Ascending aorta (tissue), 2 donors: ENCODE results near the gene KL. TPM values are rescaled to one million over a fixed set of nuclear protein-coding genes. Genes with fewer than 3 reads are reported as not detected.

ENCODE experiments used
- DNase-seq, 2 donors: peaks; one replicate each; pipeline ENCODE4 v3.0.0-alpha.2; 2019; ENCODE audit warnings: low spot score in 2 of 2
- H3K27ac ChIP-seq, 2 donors: fragments of 200-600 bp; sonication (generic); one replicate each; pipeline ENCODE4 v1.5.1; 2016 to 2017; ENCODE audit warnings: mild to moderate bottlenecking in 1 of 2
- H3K27me3 ChIP-seq: fragments of 200-600 bp; sonication (generic); one replicate; pipeline ENCODE4 v1.5.1; 2017
- H3K36me3 ChIP-seq, 2 donors: fragments of 200-600 bp; sonication (generic); one replicate each; pipeline ENCODE4 v1.5.1; 2016
- H3K4me1 ChIP-seq, 2 donors: fragments of 200-600 bp; sonication (generic); one replicate each; pipeline ENCODE4 v1.5.1; 2016 to 2017; ENCODE audit warnings: mild to moderate bottlenecking in 1 of 2
- H3K4me3 ChIP-seq, 2 donors: fragments of 200-600 bp; sonication (generic); one replicate each; pipeline ENCODE4 v1.5.1; 2016 to 2017; ENCODE audit warnings: mild to moderate bottlenecking in 1 of 2
- H3K9me3 ChIP-seq, 2 donors: fragments of 200-600 bp; sonication (generic); one replicate each; pipeline ENCODE4 v1.5.1; 2016
- CTCF ChIP-seq, 3 experiments: fragments of 200-600 bp in 2 of 3; fragments of 450-650 bp in 1 of 3; sonication (generic) in 2 of 3; IDR thresholded peaks; one replicate each; pipeline ENCODE4 v1.5.1; 2016 to 2019; ENCODE audit warnings: antibody characterized with exemption in 3 of 3, mild to moderate bottlenecking in 1 of 3, moderate library complexity in 1 of 3
- intact Hi-C: fragments of 100-400 bp; cut with DNase I; formaldehyde crosslinking; loops from one replicate; pipeline ENCODE4 v1.15.1; 2023
- total RNA-seq: library from RNA; depleted of rRNA; stranded (reverse); fragments of >200 nt; gene quantifications from one replicate; pipeline ENCODE4 v1.1.0, GENCODE V29; 2016

KL gene
- total RNA-seq, 1 donor from 2014 or later, result 3.7 TPM

GRCh38 chr13:33004511-33004910 lies 11.7 kb upstream of the KL start:
- peaks cover 4 to 7% of the 10 kb centered on the region in 2 donors for H3K9me3 ChIP-seq
- no peak for TF ChIP-seq CTCF (IDR thresholded peaks at IDR 0.05)
- peak overlapping the region in 1 of 2 donors; percentile 48 for H3K27ac ChIP-seq
- no peak for DNase-seq
- H3K27me3 ChIP-seq, result no peaks in the 10 kb centered on the region
- H3K4me1 ChIP-seq, result no peaks in the 10 kb centered on the region
- no peaks in the 10 kb centered on the region for H3K36me3 ChIP-seq
- no peak overlapping the region for H3K4me3 ChIP-seq
- intact Hi-C loops, result no loop called here

- intact Hi-C loops, result no loop called here
- Histone ChIP-seq H3K9me3 (peaks cover 4 to 7% of the 10 kb centered on the region in 2 donors), H3K4me1 (no peaks in the 10 kb centered on the region), H3K36me3 (no peaks in the 10 kb centered on the region), H3K4me3 (no peak overlapping the region), H3K27ac (no peak overlapping the region), H3K27me3 (no peaks in the 10 kb centered on the region)
- DNase-seq, result no peak
- TF ChIP-seq CTCF (IDR thresholded peaks at IDR 0.05), result no peak
Observed at GRCh38 chr13:33006134-33006533, 10.1 kb upstream of the KL start.

GRCh38 chr13:33006638-33007037 lies 9.6 kb upstream of the KL start:
- TF ChIP-seq CTCF (IDR thresholded peaks at IDR 0.05), result no peak
- H3K27me3 ChIP-seq, result no peaks in the 10 kb centered on the region
- H3K9me3 ChIP-seq, result peaks cover 4 to 7% of the 10 kb centered on the region in 2 donors
- intact Hi-C loops, result no loop called here
- DNase-seq, result no peak
- no peak overlapping the region for H3K27ac ChIP-seq
- H3K36me3 ChIP-seq, result no peaks in the 10 kb centered on the region
- no peaks in the 10 kb centered on the region for H3K4me1 ChIP-seq
- no peak overlapping the region for H3K4me3 ChIP-seq

- peaks cover 4 to 7% of the 10 kb centered on the region in 2 donors for H3K9me3 ChIP-seq
- no peak for DNase-seq
- no peak for TF ChIP-seq CTCF (IDR thresholded peaks at IDR 0.05)
- no peaks in the 10 kb centered on the region for H3K27me3 ChIP-seq
- H3K36me3 ChIP-seq, result no peaks in the 10 kb centered on the region
- H3K4me1 ChIP-seq, result no peaks in the 10 kb centered on the region
- intact Hi-C loops, result no loop called here
- H3K4me3 ChIP-seq, result no peak overlapping the region
- H3K27ac ChIP-seq, result no peak overlapping the region
Observed at GRCh38 chr13:33007237-33007636, 9.0 kb upstream of the KL start.

GRCh38 chr13:33007950-33008349 lies 8.3 kb upstream of the KL start:
- Histone ChIP-seq H3K9me3 (peaks cover 4 to 7% of the 10 kb centered on the region in 2 donors), H3K27me3 (no peaks in the 10 kb centered on the region), H3K4me1 (no peaks in the 10 kb centered on the region), H3K27ac (no peak overlapping the region), H3K36me3 (no peaks in the 10 kb centered on the region), H3K4me3 (no peak overlapping the region)
- TF ChIP-seq CTCF (IDR thresholded peaks at IDR 0.05), result no peak
- DNase-seq, result no peak
- intact Hi-C loops, result no loop called here
